NCI-H774 (cell line): ENCODE data around the gene DAAM1.

Experiments
- DNase-seq: peaks from one replicate; lab custom pipeline; 2025; lab: John Stamatoyannopoulos, UW

DAAM1 gene

DNA sequence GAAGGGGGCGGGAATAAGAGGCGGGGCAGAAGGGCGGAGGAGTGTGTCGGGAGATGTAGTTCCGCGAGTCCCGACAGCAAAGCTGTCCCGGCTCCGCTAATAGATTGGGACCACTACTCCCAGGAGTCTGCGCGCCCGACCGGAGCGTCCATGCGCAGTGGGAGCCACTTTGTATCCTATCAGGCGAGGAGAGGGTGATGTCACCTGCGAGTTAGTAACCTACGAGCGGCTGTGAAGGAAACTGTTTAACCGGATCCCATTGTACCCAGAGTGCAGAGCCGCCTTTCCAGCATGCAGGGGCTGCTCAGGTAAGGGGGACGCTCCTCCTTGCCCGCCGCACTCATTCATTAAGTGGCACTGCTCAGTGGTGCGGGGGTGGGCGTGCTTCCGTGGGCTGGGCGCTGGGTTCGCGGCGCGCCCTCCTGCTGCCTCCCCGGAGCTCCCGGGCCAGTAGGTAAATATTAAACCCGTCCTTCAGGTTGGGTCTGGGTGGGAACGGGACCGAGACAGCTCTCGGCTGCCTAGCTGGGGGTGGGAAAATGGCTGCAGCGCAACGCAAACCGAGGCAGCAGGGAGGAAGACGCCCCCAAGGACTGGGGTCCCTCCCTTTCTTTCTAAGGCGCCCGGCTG, at the start of gene DAAM1:
Gene DAAM1, plus strand, starts transcription at position 207 of the 630 bp plus-strand sequence. CDS start 74,811 bp downstream, outside the sequence.
- peak; percentile 89 for DNase-seq

DNA sequence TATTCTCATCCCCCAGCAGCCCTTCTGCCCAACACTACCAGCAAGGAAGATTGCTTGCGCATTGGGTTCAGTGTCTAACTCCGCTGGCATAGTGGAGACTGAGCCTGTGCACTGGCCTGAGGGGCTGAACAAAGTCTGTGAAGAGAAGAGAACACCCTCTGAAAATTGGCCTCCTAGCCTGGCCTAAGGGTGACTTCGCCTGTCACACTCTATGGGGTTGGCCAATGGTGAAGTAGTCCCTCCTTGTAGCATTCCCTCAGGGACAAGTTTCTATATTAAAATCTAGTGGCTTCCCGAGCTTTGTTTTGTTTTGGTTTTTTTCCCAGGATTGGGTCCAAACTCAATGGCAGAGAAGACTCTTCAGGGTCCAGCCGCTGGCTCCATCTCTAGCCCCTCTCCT, 49.1 kb upstream of the DAAM1 start:
- no peak for DNase-seq

DNA sequence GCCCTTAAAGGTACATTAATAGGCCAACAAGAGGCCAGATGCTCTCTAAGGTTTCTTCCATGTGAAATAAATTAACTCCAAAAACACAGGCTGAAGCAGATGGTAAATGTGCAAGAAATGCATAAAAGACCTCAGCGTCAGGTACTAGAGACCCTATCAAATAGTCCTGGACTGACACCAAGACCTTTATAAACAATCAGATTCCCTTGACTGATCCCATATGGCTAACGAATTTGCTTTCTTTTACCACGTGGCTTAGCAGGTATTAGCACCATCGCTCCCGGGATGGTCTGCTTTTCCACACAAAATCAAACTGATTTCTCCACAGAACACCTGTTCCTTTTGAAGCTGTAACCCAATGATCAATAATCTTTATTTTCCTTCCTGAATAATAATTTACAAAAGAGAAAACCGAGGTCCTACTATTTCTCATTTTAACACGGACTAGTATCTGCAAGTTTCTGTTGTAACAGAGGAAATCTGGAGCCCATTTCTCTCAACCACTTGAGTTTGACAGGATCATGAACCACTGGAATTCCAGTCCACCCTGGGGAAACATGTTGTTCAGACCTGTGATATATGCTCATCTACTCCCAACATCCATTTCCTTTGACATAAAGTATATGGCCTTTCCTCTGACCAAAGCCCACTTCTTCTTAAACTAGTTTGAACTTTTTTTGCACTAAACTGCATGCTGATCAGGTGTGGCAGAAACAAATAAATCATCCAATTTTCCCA, 48.2 kb upstream of the DAAM1 start:
- DNase-seq = no peak

DNA sequence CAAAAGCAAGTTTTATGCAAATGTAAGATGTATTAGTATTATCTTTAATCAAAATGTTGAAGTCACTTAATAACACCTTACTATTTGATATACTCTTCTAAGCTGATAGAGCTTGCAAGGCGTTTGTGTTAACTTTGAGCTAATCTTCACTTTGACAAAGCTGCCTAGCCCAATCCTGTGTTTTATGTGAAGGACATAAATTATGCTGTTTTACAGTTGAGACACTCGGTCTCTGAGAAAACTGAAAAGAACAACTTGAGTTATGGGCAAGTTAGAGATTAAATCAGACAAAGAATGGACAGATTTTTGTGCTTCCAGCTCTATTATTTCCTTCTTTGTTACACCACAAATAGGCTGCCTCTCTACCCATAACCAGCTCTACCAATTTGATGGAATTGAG, 42.0 kb upstream of the DAAM1 start:
- DNase-seq = no peak

DNA sequence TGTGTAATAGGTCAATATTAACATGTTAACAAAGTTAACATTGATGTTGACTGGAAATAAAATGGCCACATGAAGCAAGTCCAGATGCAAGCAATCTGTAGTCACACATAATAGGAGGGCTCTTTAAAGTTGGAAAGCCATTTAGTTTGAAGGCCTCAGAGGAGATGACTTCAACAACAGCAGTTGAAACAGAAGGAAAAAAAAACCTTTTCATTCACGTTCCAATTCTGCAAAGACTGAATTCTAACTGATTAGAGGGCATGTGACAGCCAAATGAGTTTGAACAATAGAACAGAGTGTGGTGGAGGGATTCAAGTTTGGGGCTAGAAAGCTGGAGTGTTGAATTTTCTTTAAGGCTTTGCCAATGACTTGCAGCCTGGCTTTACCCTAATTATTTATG, 41.5 kb upstream of the DAAM1 start:
- DNase-seq = no peak

DNA sequence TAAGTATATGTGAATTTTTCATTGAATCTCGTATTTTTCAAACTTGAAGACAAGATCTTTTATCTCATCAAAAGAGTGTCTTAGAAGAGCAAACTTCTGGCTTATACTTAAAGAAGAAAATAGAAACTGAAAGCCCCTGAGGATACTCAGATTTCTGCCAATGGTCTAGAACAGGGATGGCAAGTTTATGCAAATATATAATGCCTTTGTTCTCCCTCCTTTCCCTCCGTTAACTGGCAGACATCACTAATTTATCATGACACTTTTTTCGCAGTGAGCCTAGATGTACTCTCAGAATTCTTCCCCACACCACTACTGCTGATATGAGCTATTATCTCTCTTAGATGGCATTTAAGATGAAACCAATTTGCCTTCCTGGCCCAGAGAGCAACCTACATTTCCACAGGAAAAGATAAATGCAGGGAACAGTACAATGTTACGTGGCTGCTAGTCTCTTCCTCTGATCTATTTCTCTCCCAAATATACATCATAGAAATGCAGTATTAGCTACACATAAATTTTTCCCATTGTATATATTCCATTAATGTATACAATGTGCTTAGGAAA, 40.0 kb upstream of the DAAM1 start:
- no peak for DNase-seq

DNA sequence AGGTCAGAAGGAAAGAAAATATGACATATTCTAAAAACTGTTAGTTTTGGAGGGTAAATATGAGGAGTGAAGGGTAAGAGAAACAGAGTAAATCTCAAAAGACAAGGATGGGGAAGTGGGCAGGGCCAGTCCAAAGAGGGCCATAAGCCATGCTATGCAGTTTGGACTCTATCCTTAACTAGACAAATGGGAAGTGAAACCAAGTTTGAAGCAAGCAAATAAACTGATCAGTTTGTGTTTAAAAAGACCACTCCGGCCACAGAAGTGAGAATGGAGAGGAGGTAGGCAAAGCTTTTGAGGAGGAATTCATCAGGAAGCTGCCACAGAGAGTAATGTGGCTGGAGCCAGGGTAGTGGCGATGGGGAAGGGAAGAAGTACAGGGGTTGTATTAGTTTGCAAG, 37.5 kb upstream of the DAAM1 start:
- DNase-seq = no peak

DNA sequence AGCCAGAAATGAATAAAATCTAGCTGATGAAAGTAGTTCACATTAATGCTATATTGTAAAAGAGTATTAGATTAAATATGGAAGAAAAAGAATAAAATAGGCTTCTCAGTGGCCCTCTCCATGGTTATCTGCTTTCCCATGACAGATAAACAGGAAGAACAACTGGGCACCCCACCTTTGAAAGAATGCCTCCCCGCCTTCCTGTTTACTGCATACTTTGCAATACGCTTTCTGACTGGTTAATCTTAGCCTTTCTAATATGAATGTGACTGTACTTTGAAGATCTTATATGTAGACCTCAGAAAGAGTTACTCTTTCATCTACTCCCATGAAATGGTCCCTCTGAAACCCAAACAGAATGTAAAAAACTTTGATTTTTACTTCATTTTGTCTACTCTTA, 34.1 kb upstream of the DAAM1 start:
- DNase-seq = no peak

DNA sequence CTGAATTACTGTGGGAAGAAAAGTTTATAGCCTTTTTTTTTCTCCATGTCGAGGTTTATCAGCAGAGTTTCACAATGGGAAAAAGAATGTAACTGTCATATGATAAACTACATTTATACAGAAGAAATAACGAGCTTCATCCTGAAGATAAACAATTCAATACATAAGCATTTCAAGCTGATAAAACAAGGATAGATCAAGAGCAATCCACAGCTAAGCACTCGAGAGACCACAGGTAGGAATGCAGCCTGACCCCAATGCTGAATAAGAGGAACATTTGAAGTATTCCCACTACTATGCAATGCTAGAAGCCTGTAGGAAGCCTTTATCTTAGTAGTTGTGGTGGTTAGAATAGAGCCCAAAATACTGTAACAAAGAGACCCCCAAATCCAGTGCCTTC, 32.6 kb upstream of the DAAM1 start:
- DNase-seq = no peak

DNA sequence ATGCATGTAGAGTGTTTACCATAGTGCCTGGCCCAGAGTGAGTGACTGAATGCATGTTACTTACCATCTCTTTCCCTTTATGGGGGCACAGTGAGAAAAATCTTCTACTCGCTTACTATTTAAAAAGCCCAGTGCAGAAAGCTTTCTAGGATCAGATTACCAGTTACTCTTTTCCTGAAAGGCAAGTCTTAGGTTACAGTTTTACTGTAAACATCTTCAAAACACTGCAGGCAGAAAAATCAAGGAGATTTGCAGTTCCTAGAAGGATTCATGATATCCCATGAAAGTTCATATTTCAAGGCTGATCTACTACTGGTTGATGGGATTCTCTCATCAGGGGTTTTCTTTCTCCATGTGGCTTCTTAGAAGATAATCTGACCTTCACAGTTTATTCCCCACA, 29.3 kb upstream of the DAAM1 start:
- DNase-seq = no peak

DNA sequence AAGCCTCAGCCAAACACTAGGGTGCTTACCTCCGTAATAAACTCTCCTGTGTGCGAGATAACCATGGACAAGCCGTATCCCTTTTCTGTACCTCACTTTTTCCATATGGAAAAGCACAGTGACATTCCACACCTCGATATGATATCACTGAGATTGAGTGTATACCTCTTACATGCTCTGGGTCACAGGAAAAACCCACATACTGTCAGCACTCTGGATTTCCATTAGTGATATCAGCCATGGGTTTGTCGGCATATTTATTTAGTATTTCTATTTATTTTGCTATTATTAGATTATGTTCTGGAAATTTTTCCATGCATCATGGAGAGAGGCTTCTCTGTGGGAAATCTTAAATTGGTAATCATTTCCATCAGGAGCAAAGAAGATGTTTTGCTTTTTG, 28.0 kb upstream of the DAAM1 start:
- DNase-seq = no peak

DNA sequence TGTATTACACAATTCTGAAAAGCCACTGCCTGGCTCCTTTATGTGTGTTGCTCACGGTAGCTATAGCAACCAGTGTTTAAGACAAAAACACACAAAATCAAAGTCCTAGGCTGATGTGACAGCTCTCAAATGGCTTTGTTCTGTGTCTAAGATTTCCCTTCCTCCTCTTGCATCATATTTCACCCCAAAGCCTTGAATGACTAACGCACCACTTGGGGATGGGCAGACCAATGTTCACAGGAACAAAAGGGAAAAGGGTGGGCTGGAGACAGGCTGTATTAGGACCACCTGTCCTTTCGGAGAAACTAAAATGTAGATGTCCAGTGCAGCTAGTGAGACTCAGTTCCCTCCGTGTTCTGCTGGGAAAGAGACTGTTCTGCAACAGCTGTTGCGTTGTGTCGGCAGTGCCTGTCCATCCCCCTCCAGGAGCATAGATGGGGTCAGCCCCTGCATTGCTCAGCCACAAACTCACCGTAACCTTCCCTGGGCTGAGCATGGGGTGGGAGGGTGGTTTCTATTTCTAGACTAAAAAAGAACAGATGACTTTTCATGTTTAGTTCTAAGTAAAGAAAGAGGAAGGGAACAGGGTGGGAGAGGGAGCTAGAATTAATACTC, 26.8 kb upstream of the DAAM1 start:
- DNase-seq = no peak

DNA sequence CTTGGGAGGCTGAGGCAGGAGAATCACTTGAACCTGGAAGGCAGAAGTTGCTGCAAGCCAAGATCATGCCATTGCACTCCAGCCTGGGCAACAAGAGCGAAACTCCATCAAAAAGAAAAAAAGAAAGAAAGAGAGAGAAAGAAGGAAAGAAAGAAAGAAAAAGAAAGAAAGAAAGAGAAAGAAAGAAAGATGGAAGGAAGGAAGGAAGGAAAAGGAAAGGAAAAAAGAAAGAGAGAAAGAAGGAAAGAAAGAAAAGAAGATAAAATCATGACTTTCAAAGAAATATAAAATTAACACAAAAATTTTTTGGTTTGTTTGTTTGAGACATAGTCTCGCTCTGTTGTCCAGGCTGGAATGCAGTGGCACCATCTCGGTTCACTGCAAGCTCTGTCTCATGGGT, 22.2 kb upstream of the DAAM1 start:
- no peak for DNase-seq

DNA sequence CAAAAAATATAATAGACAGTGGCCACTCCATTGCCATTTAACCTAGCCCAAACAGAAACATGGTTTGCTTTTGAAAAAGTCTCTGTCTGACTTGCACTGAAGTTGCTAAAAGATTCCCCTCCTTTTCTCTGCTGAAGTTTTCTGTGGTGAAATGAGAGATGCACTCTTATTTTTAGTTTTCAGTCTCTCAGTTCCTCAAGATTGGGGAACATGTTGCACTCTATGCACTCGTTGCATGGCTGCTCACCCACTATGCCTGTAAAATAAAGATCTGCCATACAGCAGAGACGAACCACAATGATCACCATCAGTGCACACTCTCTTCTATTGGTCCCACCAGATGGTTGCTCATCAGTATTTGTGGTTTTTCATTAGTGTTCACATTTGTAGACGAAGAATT, 13.1 kb upstream of the DAAM1 start:
- DNase-seq = no peak

DNA sequence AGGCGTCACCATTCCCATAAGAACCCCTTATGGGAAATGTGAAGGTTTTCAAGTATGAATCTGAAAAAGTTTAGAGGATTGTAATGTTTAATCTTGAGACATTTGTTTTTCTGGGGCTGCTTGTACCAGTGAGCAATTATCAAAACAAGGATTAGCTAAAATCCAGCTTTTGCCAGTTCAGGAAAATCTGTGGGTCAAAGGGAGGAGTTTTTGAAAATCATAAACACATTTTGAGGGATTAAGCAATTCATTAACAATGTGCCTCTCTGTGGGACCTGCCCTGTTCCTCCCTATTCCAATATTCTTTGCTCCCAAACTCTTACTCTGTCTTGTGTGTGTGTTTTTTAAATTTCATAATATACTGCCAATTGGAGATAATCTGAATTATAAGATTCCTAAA, 11.7 kb upstream of the DAAM1 start:
- no peak for DNase-seq

DNA sequence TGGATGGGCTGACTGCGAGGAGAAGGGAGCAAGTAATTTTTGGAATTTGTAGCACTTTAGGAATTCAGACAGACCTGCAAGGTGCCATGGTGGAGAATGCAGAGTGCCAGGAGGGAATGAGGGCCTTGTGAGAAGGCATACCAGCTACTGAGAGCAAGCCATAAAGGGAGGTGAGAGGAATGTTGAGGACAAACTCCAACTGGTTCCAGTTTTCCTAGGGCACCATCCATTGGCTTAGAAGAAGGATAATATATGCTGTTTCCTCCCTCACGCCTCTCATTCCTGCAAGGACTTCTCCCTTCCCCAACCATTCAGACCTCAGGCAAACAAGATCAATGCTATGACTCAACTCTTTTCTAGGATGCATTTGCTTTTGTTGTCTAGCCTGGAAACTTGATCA, 11.2 kb upstream of the DAAM1 start:
- no peak for DNase-seq

DNA sequence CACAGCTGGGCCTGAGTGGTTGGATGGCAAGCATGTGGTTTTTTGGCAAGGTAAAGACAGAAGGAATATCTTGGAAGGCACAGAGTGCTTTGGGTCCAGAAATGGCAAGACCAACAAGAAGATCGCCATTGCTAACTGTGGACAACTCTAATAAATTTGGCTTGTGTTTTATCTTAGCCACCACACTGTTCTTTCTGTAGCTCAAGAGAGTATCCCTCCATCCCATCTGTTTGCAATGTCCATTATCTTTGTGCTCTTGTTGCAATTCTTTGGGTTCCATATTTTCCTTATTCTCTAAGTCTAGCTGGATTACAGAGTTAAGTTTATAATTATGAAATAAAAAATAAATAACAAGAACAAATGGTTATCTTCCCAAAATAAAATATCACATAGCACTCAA, 6.7 kb upstream of the DAAM1 start:
- DNase-seq = no peak

DNA sequence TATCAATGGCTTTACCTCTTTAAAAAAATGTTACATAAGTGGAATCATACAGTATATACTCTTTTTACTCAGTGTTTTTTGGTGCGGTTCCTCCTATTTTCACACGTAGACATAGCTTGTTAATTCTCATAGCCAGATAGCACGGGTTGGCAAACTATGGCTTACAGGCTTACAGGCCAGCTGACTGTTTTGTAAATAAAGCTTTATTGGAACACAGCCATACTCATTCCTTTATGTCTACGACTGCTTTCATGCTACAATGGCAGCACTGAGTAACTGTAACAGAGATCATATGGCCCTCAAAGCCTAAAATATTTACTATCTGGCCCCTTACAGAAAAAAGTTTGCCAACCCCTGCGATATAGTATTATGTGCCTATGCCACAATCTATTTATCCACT, 5.8 kb upstream of the DAAM1 start:
- DNase-seq = peak; percentile 4

DNA sequence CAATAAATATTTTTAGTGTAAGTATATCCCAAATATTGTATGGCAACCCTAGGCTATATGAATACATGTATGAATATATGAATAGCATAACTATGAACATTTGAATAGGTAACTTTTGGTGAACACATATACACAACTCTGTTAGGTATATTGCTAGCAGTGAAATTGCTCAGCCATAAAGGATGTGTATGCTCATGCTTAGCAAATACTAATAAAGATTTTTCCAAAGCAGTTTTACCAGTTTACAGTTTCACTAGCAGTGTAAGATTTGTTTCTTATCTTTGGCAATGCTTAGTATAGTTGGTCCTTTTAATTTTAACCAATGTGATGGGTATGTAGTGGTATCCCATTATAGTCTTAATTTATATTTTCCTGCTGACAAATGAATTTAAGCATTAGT, 5.3 kb upstream of the DAAM1 start:
- no peak for DNase-seq

DNA sequence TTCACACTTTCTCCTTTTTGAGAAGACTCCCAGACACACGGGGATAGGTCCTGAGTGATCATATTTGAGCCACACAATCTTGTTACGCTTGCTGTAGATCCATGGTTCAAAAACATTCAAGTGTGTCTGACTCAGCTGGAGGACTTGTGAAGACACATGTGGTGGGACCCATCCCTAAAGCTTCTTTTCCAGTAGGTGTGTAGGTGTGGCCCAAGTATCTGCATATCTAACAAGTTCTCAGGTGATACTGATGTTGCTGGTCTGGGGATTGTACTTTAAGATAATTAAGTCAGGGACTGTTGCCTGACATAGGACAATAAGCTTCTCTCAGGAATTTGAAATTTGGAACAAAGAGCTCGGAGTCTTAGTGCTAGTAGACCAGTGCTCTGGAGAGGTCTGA, 4.1 kb upstream of the DAAM1 start:
- no peak for DNase-seq

DNA sequence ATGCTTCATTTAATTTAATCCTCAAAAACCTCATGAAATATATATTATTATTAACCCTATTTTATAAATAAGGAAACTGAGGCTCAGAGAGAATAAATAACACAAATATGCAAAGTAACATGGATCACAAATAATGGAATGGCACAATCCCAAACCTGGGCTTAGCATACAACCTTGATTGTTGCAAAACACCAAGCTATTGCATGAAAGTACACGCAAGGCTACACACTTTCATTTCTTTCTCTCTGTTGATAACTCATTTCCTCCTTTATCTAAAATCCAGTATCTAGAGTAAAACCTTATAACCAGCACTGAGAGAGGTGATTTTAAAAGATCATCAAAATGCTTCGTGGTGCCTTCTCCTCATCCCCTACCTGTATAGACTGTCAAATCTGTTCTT, 2.8 kb upstream of the DAAM1 start:
- no peak for DNase-seq

DNA sequence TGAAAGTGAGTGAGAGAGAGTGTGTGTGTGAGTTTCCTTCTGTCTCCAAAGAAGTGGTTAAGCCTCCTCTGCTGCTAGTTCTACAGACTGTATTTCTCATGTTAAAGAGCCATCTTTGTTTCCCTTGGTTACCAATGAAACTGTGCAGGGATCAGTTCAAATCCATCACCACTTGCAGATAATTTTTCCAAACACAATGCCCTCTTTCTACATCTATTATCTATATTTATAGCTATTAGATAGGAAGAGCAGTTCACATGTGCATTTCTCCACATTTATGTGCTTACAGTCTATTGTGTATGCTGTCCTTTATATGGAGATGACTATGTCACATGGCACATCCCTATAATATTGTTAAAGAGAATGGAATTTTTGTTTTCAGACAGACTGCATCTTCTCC, 2.2 kb upstream of the DAAM1 start:
- no peak for DNase-seq

DNA sequence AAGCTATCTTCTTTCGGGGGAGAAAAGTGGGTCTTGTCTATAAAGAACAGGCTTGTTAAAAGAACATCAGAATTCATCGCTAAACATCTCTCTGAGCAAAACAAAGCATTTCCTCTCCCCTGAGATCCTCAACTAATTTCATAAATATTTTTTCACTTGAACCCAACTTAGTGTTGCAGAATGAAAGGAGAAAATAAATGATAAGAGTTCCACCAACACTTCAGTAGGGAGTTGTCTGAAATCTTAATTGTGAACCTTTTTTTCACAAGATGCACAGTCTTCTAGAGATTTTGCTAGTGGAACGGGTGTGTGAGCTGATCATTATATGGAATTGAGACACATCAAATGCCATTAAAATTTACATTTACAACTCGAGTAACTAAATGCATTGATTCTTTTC, 1.3 kb upstream of the DAAM1 start:
- DNase-seq = no peak
